ENCODE results near the gene RNF212B. TPM values are rescaled to one million over a fixed set of nuclear protein-coding genes. Genes with fewer than 3 reads are reported as not detected.

RNF212B gene
- total RNA-seq, 1 experiment from 2014 or later, result 0.39 TPM

DNA sequence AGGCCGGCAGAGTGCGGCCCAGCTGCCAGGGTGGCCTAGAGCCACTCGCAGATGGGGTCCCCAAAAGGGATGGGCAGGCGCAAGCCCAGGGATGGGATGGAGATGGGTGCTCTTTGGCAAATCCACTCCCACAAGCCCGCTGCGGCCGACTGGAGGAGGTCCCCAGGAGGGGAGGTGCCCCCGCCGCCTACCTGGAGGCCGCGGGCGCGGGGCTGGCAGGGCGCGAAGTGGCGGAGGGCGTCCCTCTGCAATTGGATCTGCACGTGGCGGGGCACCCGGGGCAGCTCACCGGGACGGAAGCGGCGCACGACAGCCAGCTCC is 64.2 kb downstream of the RNF212B start:
- Histone ChIP-seq H3K79me1 (ENCODE audit: insufficient read depth, low read depth, low read length, poor library complexity, severe bottlenecking) (no peaks in the 10 kb centered on the region), H3K56ac (ENCODE audit: insufficient read length, low read depth, low read length) (no peak overlapping the region), H3K23me2 (ENCODE audit: insufficient read length, low read depth, low read length, poor library complexity, severe bottlenecking) (peaks cover 21% of the 10 kb centered on the region), H3K27me3 (ENCODE audit: insufficient read depth, low read length) (peaks cover 8% of the 10 kb centered on the region; the same call in 1 of the 2 replicates), H2AK5ac (ENCODE audit: insufficient read length, low read length) (no peak overlapping the region), H2BK120ac (ENCODE audit: low read depth, low read length, poor library complexity, severe bottlenecking) (no peak overlapping the region), H2BK20ac (ENCODE audit: low read depth, low read length, poor library complexity, severe bottlenecking) (no peak overlapping the region), H4K20me1 (ENCODE audit: control insufficient read depth, insufficient read depth, insufficient read length) (no peaks in the 10 kb centered on the region), H3K14ac (ENCODE audit: insufficient read depth, low read length) (no peak overlapping the region), H3K9ac (ENCODE audit: extremely low read depth, insufficient read length, low read length) (no peak overlapping the region), H4K5ac (ENCODE audit: insufficient read length, low read depth, low read length) (no peak overlapping the region), H2BK5ac (ENCODE audit: insufficient read length, low read length) (no peak overlapping the region), H2AFZ (ENCODE audit: low read length) (no peak overlapping the region), H3K79me2 (ENCODE audit: insufficient read depth, low read length) (no peaks in the 10 kb centered on the region), H3T11ph (ENCODE audit: low read length) (no peak overlapping the region), H4K91ac (ENCODE audit: insufficient read length, low read depth, low read length) (no peak overlapping the region), H4K8ac (replicated peaks; ENCODE audit: insufficient read length, low read depth, low read length) (no peak overlapping the region), H3K4ac (ENCODE audit: low read depth, low read length) (no peak overlapping the region), H3K4me1 (ENCODE audit: insufficient read depth, low read length) (no peaks in the 10 kb centered on the region), H3K18ac (ENCODE audit: insufficient read length, low read depth, low read length) (peak overlapping the region; percentile 67), H2BK15ac (ENCODE audit: low read depth, low read length) (no peak overlapping the region), H2BK12ac (ENCODE audit: insufficient read length, low read depth, low read length) (no peak overlapping the region), H3K9me3 (ENCODE audit: control insufficient read depth, low read depth, low read length) (no peaks in the 10 kb centered on the region), H3K23ac (ENCODE audit: insufficient read length, low read depth, low read length) (no peak overlapping the region), H3K4me2 (ENCODE audit: insufficient read depth, insufficient read length, low read length) (peak overlapping the region; percentile 88), H3K27ac (ENCODE audit: insufficient read length, low read depth, low read length) (no peak overlapping the region)
- no peak for DNase-seq
- H3K9me3 Mint-ChIP-seq, result no peaks in the 10 kb centered on the region
- WGBS (ENCODE audit: extremely low coverage, insufficient read length, low lambda C conversion rate), result no CpG with 5 or more reads among the region's 25 CpGs
- peaks cover 16 to 24% of the 10 kb centered on the region in 2 experiments for H3K4me1 Mint-ChIP-seq
- peak overlapping the region; percentile 79 to 86 for H3K4me3 Mint-ChIP-seq
- H3K27me3 Mint-ChIP-seq (ENCODE audit: low read depth), result peaks cover 58% of the 10 kb centered on the region
- TF ChIP-seq CTCF (conservative IDR thresholded peaks at IDR 0.05), result no peak
- peaks cover 0 to 10% (median 0%) of the 10 kb centered on the region in 3 experiments; a peak in 1 of 7 replicates for H3K36me3 Mint-ChIP-seq (ENCODE audit: insufficient read depth in 1 of 3, low read depth in 3 of 3)
- peak overlapping the region in 2 of 3 experiments; percentile 40 to 78; a peak in 1 of 7 replicates for H3K27ac Mint-ChIP-seq
